ENCODE results near the gene MUC12. TPM values are rescaled to one million over a fixed set of nuclear protein-coding genes. Genes with fewer than 3 reads are reported as not detected.
"Not testable (repeated sequence)": the region's sequence is repeated elsewhere in the genome, so short reads cannot be mapped to it uniquely, and the experiment has no call there.

MUC12 gene
- total and polyA plus RNA-seq, 9 of the 15 experiments (the other 6 are each of a cell fraction or from before 2014, with no cell fraction given): 0.23 to 1.2 (median 0.79) TPM; not detected in 1

DNA sequence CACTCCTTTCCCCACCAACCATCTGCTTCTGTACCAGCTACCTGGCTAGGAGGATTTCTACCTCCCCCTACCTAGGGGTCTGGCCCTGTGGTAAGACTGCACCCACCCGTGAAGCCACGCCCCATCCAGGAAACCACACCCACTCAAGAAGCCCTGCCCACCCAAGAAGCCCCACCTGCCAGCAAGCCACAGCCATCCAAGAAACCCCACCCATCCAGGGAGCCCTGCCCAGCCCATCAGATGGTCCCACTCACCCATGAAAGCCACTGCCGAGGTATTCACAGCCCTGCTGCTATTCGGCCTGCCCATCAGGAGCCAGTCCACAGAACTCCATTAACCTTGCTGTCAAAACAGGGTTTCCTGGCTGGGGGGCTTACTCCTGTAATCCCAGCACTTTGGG is 35.6 kb upstream of the MUC12 start (continued):
- TF ChIP-seq ZNF408 (CRISPR knock-in tag; IDR thresholded peaks at IDR 0.05; ENCODE audit: low read depth): no peak

DNA sequence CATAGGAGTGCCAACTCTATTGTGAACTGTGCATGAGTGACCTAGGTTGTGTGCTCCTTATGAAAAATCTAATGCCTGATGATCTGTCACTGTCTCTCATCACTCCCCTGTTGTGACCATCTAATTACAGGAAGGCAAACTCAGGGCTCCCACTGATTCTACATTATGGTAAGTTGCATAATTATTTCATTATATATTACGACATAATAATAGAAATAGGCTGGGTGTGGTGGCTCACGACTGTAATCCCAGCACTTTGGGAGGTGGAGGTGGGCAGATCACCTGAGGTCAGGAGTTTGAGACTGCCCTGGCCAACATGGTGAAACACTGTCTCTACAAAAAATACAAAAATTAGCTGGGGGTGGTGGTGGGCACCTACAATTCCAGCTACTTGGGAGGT is 34.0 kb upstream of the MUC12 start:
- H3K9ac ChIP-seq (ENCODE audit: insufficient read depth in 1 of 2, low read depth in 2 of 2, low read length in 2 of 2); H2AFZ ChIP-seq (ENCODE audit: low read depth, low read length); intact Hi-C loops (cut with micrococcal nuclease); H4K20me1 ChIP-seq (replicated peaks; ENCODE audit: control insufficient read depth, insufficient read depth, low read length); H3K4me1 ChIP-seq (replicated peaks in 1 of 2; ENCODE audit: control insufficient read depth in 2 of 2, insufficient read depth in 2 of 2, low read length in 2 of 2); H3K79me2 ChIP-seq (ENCODE audit: control insufficient read depth, insufficient read depth, low read length); H3K9me1 ChIP-seq (ENCODE audit: control insufficient read depth, insufficient read depth, low read length); H3K9me3 ChIP-seq (replicated peaks; ENCODE audit: control insufficient read depth, insufficient read depth, low read depth, low read length); ATAC-seq; DNase-seq (ENCODE audit: extremely low read depth in 1 of 4, low spot score in 3 of 4); H3K27ac ChIP-seq (ENCODE audit: extremely low read depth, low read depth, low read length); FAIRE-seq; in situ Hi-C loops (cut with MboI); H3K36me3 ChIP-seq (ENCODE audit: control insufficient read depth, insufficient read depth, low read length); BruUV-seq (replicated peaks); CTCF ChIA-PET (ENCODE audit: low intra/inter-chr PET ratio); H3K4me3 ChIP-seq; H3K27me3 ChIP-seq (ENCODE audit: control insufficient read depth in 2 of 2, insufficient read depth in 2 of 2, low read length in 2 of 2); H3K4me2 ChIP-seq (ENCODE audit: insufficient read depth, low read length): not testable (repeated sequence)
- peak; percentile 68; the same call in 1 of the 2 replicates for TF ChIP-seq CEBPB (tag; IDR thresholded peaks at IDR 0.05)
- POLR2A ChIA-PET: interaction anchor here (0.7 to 1.1 kb wide), 2 partner anchors 9 to 46 kb away, joined by 3 read pairs; no protein-coding TSS in a partner anchor
- WGBS (ENCODE audit: insufficient coverage, low coverage, missing lambda C conversion rate): 0% methylated on average over 2 of the region's 2 CpGs

DNA sequence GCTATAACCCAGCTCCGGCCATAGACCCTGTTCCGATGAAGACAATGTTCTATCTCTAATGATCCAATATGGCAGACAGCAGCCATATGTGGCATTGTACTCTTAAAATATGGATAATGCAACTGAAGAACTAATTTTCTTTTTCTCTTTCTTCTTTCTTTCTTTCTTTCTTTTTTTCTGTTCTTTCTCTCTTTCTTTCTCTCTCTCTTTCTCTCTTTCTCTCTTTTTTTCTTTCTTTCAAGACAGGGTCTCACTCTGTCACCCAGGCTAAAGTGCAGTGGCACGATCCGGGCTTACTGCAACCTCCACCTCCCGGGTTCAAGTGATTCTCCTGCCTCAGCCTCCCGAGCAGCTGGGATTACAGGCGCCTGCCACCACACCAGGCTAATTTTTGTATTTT is 33.2 kb upstream of the MUC12 start:
- BruUV-seq (replicated peaks); in situ Hi-C loops (cut with MboI): not testable (repeated sequence)

More for the DNA sequence above, 33.2 kb upstream of the MUC12 start:
- H2AFZ ChIP-seq (ENCODE audit: low read depth, low read length); H3K36me3 ChIP-seq (ENCODE audit: control insufficient read depth, insufficient read depth, low read length); DNase-seq (ENCODE audit: extremely low read depth in 1 of 4, low spot score in 3 of 4); H3K9me1 ChIP-seq (ENCODE audit: control insufficient read depth, insufficient read depth, low read length); H3K9ac ChIP-seq (ENCODE audit: insufficient read depth in 1 of 2, low read depth in 2 of 2, low read length in 2 of 2); H3K4me2 ChIP-seq (ENCODE audit: insufficient read depth, low read length); H3K4me1 ChIP-seq (replicated peaks in 1 of 2; ENCODE audit: control insufficient read depth in 2 of 2, insufficient read depth in 2 of 2, low read length in 2 of 2); H3K27me3 ChIP-seq (ENCODE audit: control insufficient read depth in 2 of 2, insufficient read depth in 2 of 2, low read length in 2 of 2); H3K27ac ChIP-seq (ENCODE audit: extremely low read depth, low read depth, low read length); H3K4me3 ChIP-seq; H3K79me2 ChIP-seq (ENCODE audit: control insufficient read depth, insufficient read depth, low read length); H3K9me3 ChIP-seq (replicated peaks; ENCODE audit: control insufficient read depth, insufficient read depth, low read depth, low read length); H4K20me1 ChIP-seq (replicated peaks; ENCODE audit: control insufficient read depth, insufficient read depth, low read length); ATAC-seq; intact Hi-C loops (cut with micrococcal nuclease); FAIRE-seq: not testable (repeated sequence)
- TF ChIP-seq, protein P1, sequence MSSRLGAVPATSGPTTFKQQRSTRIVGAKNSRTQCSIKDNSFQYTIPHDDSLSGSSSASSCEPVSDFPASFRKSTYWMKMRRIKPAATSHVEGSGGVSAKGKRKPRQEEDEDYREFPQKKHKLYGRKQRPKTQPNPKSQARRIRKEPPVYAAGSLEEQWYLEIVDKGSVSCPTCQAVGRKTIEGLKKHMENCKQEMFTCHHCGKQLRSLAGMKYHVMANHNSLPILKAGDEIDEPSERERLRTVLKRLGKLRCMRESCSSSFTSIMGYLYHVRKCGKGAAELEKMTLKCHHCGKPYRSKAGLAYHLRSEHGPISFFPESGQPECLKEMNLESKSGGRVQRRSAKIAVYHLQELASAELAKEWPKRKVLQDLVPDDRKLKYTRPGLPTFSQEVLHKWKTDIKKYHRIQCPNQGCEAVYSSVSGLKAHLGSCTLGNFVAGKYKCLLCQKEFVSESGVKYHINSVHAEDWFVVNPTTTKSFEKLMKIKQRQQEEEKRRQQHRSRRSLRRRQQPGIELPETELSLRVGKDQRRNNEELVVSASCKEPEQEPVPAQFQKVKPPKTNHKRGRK (tag; IDR thresholded peaks at IDR 0.05): peak; percentile 79
- 5% methylated on average over 5 of the region's 7 CpGs for WGBS (ENCODE audit: insufficient coverage, low coverage, missing lambda C conversion rate)
- ChIA-PET CTCF (ENCODE audit: low intra/inter-chr PET ratio) (interaction anchor here (0.6 kb wide), 1 partner anchor 22 kb away, joined by 5 read pairs; no protein-coding TSS in a partner anchor), POLR2A (interaction anchor here (0.6 kb wide), 1 partner anchor 49 kb away, joined by 3 read pairs; no protein-coding TSS in a partner anchor)

All from K562 (cell line).